H1 (cell line): ENCODE measurements around the gene GRAMD1B. TPM values are rescaled to one million over a fixed set of nuclear protein-coding genes. Genes with fewer than 3 reads are reported as not detected.

Experiments used
- RNF2 ChIP-seq: fragments of 200-900, 300-1000 bp; sonication (generic); IDR thresholded peaks from 2 replicates; pipeline ENCODE4 v1.7.1; 2016; ENCODE audit warnings: borderline replicate concordance, low read depth, mild to moderate bottlenecking, antibody characterized with exemption, low read length; ENCODE audit not compliant: poor library complexity, severe bottlenecking; ENCODE audit errors: missing control alignments
- SIN3A ChIP-seq, 2 experiments: IDR thresholded peaks in 1 of 2; conservative IDR thresholded peaks in 1 of 2; 2 replicates each; pipeline ENCODE4 v1.6.1; 2011 to 2012; ENCODE audit warnings: low read length in 2 of 2, improper control_type of control experiment in 1 of 2, low read depth in 1 of 2, mild to moderate bottlenecking in 1 of 2
- USF2 ChIP-seq: IDR thresholded peaks from 2 replicates; pipeline ENCODE4 v1.6.1; 2011; ENCODE audit warnings: low read length, improper control_type of control experiment
- polyA plus RNA-seq, 7 experiments: library from polyadenylated mRNA; depleted of rRNA in 3 of 7; stranded (reverse) in 5 of 7; unstranded in 2 of 7; fragments of >200 nt in 5 of 7; fragments of 200-250 nt in 2 of 7; gene quantifications; 1 replicate in 5 of 7; 2 replicates in 1 of 7; 4 replicates in 1 of 7; pipeline versions ENCODE4 v1.2.1 to v1.2.3, GENCODE V29; 2011 to 2013; ENCODE audit warnings: missing spikeins in 2 of 7, mixed read lengths in 2 of 7
- total RNA-seq: library from RNA; stranded (reverse); fragmentation: NEBNext Ultra II Directional; extraction: Animal tissue kit (Norgen Biotek cat#: 25700); gene quantifications from 2 replicates; pipeline ENCODE4 v1.2.1, GENCODE V29; 2021

The GRAMD1B gene
- total and polyA plus RNA-seq, 2 of the 8 experiments (the other 6 are each of a cell fraction or from before 2014, with no cell fraction given) = 10.1 to 21.2 TPM

DNA sequence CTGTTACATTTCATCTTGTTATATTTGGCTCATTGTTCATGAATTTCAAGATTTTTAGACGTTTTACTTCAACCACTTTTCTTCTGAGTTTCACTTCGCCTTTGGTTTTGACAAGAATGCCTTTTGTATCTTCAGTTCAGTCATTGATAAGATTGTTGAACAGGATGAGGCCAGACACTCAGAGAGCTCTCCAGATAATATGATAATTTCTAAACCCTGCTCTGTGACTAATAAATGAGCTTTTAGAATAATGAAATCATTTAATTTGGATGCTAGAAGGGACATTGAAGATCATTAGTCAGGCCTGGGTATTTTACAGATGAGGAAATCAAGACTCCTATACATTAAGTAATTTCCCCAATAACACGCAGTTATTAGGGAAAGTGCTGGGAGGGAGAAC lies 37.2 kb upstream of the GRAMD1B start (continued):
- TF ChIP-seq USF2 (no peak), RNF2 (no peak), SIN3A (conservative IDR thresholded peaks at IDR 0.05 in 1 of 2, IDR thresholded peaks at IDR 0.05 in 1 of 2; ENCODE audit: low read depth in 1 of 2, low read length in 2 of 2) (no peak)
